Endothelial cell of umbilical vein (primary cell): ENCODE results near the gene GPR61. TPM values are rescaled to one million over a fixed set of nuclear protein-coding genes. Genes with fewer than 3 reads are reported as not detected.

ENCODE experiments used
- BruUV-seq: library from RNA; stranded (reverse); fragments of 400-500 nt; replicated peaks from 2 replicates; lab custom pipeline; 2021; lab: Mats Ljungman, UMichigan
- CTCF ChIA-PET: fragments of 300-600, 350-600 bp; sonication (Branson Sonifier 250); formaldehyde crosslinking; loops from one replicate; lab custom pipeline; 2021; ENCODE audit warnings: antibody characterized with exemption, inconsistent platforms; lab: Charles Lee
- POLR2A ChIA-PET: fragments of 300-600, 350-600 bp; sonication (Branson Sonifier 250); formaldehyde crosslinking; loops from one replicate; lab custom pipeline; 2021; ENCODE audit warnings: antibody characterized with exemption, inconsistent platforms; lab: Charles Lee
- DNase-seq: peaks from one replicate; pipeline ENCODE4 v3.0.0-alpha.2; 2011; ENCODE audit warnings: low read depth, low spot score
- FAIRE-seq: peaks from 2 replicates; lab custom pipeline; 2011; peaks lifted over from hg19 to GRCh38; lab: Jason Lieb, UNC
- H2AFZ ChIP-seq: 2 replicates; pipeline ENCODE4 v1.6.0; 2012; ENCODE audit warnings: low read depth, low read length, control low read depth, inconsistent platforms
- H3K27ac ChIP-seq: 2 replicates; pipeline ENCODE4 v1.5.1; 2011; ENCODE audit warnings: low read depth, mild to moderate bottlenecking, control low read depth, low read length, moderate library complexity; ENCODE audit not compliant: insufficient read depth
- H3K27me3 ChIP-seq, 2 experiments: 2 replicates each; pipeline versions ENCODE4 v1.6.0 to v1.6.1; 2011; ENCODE audit warnings: low read length in 2 of 2, mixed read lengths in 1 of 2; ENCODE audit not compliant: control insufficient read depth in 2 of 2, insufficient read depth in 2 of 2
- H3K36me3 ChIP-seq, 2 experiments: 2 replicates in 1 of 2; 3 replicates in 1 of 2; pipeline ENCODE4 v1.5.1; 2011; ENCODE audit warnings: low read length in 2 of 2, mild to moderate bottlenecking in 1 of 2, moderate library complexity in 1 of 2; ENCODE audit not compliant: control insufficient read depth in 2 of 2, insufficient read depth in 2 of 2; ENCODE audit errors: extremely low read depth in 1 of 2
- H3K4me1 ChIP-seq: 3 replicates; pipeline ENCODE4 v1.5.1; 2011; ENCODE audit warnings: mild to moderate bottlenecking, low read length; ENCODE audit not compliant: control insufficient read depth, insufficient read depth; ENCODE audit errors: extremely low read depth
- H3K4me2 ChIP-seq: 2 replicates; pipeline ENCODE4 v1.6.1; 2011; ENCODE audit warnings: low read length, control low read depth, mixed read lengths; ENCODE audit not compliant: insufficient read depth
- H3K4me3 ChIP-seq, 3 experiments: fragments of 200-600 bp in 1 of 3; sonication (generic), shearing (Covaris generic) in 1 of 3; replicated peaks in 1 of 3; 2 replicates each; pipeline ENCODE4 v1.5.1; 2011 to 2016; ENCODE audit warnings: control low read depth in 3 of 3, low read length in 3 of 3, mild to moderate bottlenecking in 2 of 3, inconsistent platforms in 1 of 3, low read depth in 1 of 3, moderate library complexity in 1 of 3; ENCODE audit not compliant: insufficient read depth in 1 of 3
- H3K79me2 ChIP-seq: 2 replicates; pipeline ENCODE4 v1.6.0; 2012; ENCODE audit warnings: low read length, inconsistent platforms; ENCODE audit not compliant: control insufficient read depth, insufficient read depth
- H3K9ac ChIP-seq: replicated peaks from 2 replicates; pipeline ENCODE3; 2011; ENCODE audit warnings: low read length, control low read depth; ENCODE audit not compliant: insufficient read depth; ENCODE audit errors: extremely low read depth
- H3K9me1 ChIP-seq: replicated peaks from 3 replicates; pipeline ENCODE4 v1.6.0; 2011; ENCODE audit warnings: mild to moderate bottlenecking, low read length; ENCODE audit not compliant: control insufficient read depth, insufficient read depth; ENCODE audit errors: extremely low read depth
- H3K9me3 ChIP-seq: replicated peaks from 2 replicates; pipeline ENCODE4 v1.5.1; 2012; ENCODE audit warnings: low read length, inconsistent platforms; ENCODE audit not compliant: control insufficient read depth, insufficient read depth
- H4K20me1 ChIP-seq: replicated peaks from 2 replicates; pipeline ENCODE3; 2011; ENCODE audit warnings: mild to moderate bottlenecking, low read length; ENCODE audit not compliant: control insufficient read depth, insufficient read depth; ENCODE audit errors: extremely low read depth
- CTCF ChIP-seq, 2 donors: IDR thresholded peaks; 1 replicate in 1 of 2; 2 replicates in 1 of 2; pipeline ENCODE4 v1.5.1; 2011; ENCODE audit warnings: low read length in 2 of 2, mild to moderate bottlenecking in 2 of 2, moderate library complexity in 2 of 2, control low read depth in 1 of 2, inconsistent platforms in 1 of 2, low read depth in 1 of 2; ENCODE audit not compliant: insufficient read depth in 1 of 2; ENCODE audit errors: extremely low read depth in 1 of 2
- EZH2 ChIP-seq: IDR thresholded peaks from 2 replicates; pipeline ENCODE4 v1.6.1; 2012; ENCODE audit warnings: borderline replicate concordance, low read depth, mild to moderate bottlenecking, moderate library complexity, low read length, inconsistent platforms; ENCODE audit not compliant: severe bottlenecking
- FOS ChIP-seq: IDR thresholded peaks from 2 replicates; pipeline ENCODE4 v1.6.1; 2011; ENCODE audit warnings: mild to moderate bottlenecking, low read length, moderate library complexity, borderline replicate concordance; ENCODE audit not compliant: insufficient read depth
- MAX ChIP-seq: IDR thresholded peaks from 2 replicates; pipeline ENCODE4 v1.6.1; 2011; ENCODE audit not compliant: insufficient read depth, insufficient read length
- MYC ChIP-seq: IDR thresholded peaks from one replicate; pipeline ENCODE4 v1.6.1; 2011; ENCODE audit warnings: mild to moderate bottlenecking, low read depth, low read length
- dilution Hi-C: fragments of 300-500 bp; cut with MboI; formaldehyde crosslinking; loops from one replicate; pipeline ENCODE4 v1.15.0; 2019; ENCODE audit warnings: low sequenced_read_pairs; ENCODE audit not compliant: extremely low pct_ligation_motif_present
- intact Hi-C: fragments of 100-400 bp; cut with micrococcal nuclease; formaldehyde crosslinking; loops from one replicate; pipeline ENCODE4 v1.10.0; 2022
- polyA plus RNA-seq, 4 experiments: library from polyadenylated mRNA; depleted of rRNA in 3 of 4; stranded (reverse) in 3 of 4; unstranded in 1 of 4; fragments of >200 nt; gene quantifications; 2 replicates each; pipeline versions ENCODE4 v1.2.1 to v1.2.3, GENCODE V29; 2011 to 2012; ENCODE audit warnings: missing spikeins in 1 of 4
- total RNA-seq: library from RNA; stranded (reverse); gene quantifications from 2 replicates; pipeline ENCODE4 v1.2.3, GENCODE V29; 2021

Gene GPR61
- total and polyA plus RNA-seq, 2 donors (not counting 3 experiments of a cell fraction or from before 2014, with no cell fraction given), result not detected

- H3K36me3 ChIP-seq, result peaks cover 10 to 24% of the 10 kb centered on the region in 2 experiments
- dilution Hi-C loops, result no loop called here
These were observed 46.4 kb downstream of the GPR61 start for GRCh38 chr1:109586055-109586454.

More at GRCh38 chr1:109586055-109586454, 46.4 kb downstream of the GPR61 start:
- intact Hi-C loops, result no loop called here
- ChIA-PET CTCF (interaction anchor here (0.7 to 1.0 kb wide), 3 partner anchors 40 to 54 kb away, joined by 3 read pairs; no protein-coding TSS in a partner anchor), POLR2A (no interaction called here)
- BruUV-seq, result no TSS peak
- Histone ChIP-seq H3K27ac (no peak overlapping the region), H3K9ac (no peak overlapping the region), H2AFZ (no peak overlapping the region), H3K9me3 (no peaks in the 10 kb centered on the region), H3K79me2 (peaks cover 8% of the 10 kb centered on the region), H3K27me3 (no peaks in the 10 kb centered on the region), H3K4me3 (no peak overlapping the region), H3K4me2 (no peak overlapping the region), H3K9me1 (no peaks in the 10 kb centered on the region), H4K20me1 (no peaks in the 10 kb centered on the region), H3K4me1 (peaks cover 4% of the 10 kb centered on the region)
- FAIRE-seq, result no peak
- TF ChIP-seq FOS (no peak), MAX (no peak), MYC (no peak), EZH2 (no peak), CTCF (IDR thresholded peaks at IDR 0.05; ENCODE audit: extremely low read depth in 1 of 2, insufficient read depth in 1 of 2, low read depth in 1 of 2, low read length in 2 of 2) (no peak)
- no peak for DNase-seq
